Hematopoietic multipotent progenitor cell treated with erythropoietin and hydrocortisone succinate and interleukin-3 and kit ligand, for 8 days (in vitro differentiated cells): ENCODE results near the gene ALPG.
"Not testable (repeated sequence)": the region's sequence is repeated elsewhere in the genome, so short reads cannot be mapped to it uniquely, and the experiment has no call there.

Experiments used
- DNase-seq: peaks from one replicate; pipeline ENCODE4 v3.0.0-alpha.2; 2015

The ALPG gene

GRCh38 chr2:232420463-232421188 is 14.0 kb downstream of the ALPG start:
- no peak for DNase-seq

DNA sequence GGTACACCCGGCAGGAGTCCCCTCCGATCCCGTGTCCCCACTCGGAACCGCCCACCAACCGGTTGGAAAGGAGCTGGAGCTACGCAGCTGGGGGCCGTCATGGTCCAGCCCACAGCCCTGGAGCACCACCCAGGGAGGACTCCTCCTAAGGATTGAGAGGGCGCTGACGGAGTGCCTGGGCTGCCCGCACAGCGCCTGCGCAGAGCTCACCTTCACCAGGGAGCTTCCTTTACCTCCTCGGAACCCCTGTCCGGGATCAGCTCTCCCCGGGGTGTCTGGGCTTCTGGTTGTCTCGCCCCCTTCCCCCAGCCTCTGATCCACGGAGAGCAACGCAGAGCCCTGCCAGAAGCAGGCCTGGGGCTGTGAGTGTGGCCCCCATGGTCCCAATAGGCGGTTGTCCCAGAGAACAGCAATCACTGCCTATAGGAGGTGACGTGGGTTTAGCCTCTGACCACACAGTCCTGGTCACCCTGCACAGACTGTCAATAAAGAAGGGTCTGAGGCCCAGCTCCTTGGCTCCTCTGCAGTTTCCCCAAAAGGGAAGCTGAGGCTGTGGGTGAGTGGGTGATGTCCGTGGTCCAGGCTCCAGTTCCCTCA is 14.6 kb downstream of the ALPG start:
- DNase-seq, result no peak

DNA sequence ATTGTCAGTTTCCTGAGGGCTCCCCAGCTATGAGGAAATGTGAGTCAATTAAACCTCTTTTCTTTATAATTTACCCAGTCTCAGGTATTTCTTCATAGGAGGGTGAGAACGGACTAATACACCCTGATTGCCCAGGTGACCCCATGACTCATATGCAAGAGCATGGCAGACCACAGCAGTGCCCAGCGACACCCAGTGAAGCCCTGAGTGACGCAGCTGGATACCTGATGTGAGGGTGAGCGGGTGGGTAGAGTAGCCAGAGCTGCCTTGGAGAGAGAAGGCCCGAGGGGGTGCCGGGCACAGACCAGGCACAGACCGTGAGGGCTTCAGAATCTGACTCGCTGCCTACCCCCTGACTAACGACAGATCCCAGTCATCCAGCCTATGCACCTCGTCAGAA is 15.4 kb downstream of the ALPG start:
- DNase-seq, result no peak

GRCh38 chr2:232422996-232423395 is 16.4 kb downstream of the ALPG start:
- not testable (repeated sequence) for DNase-seq

GRCh38 chr2:232423407-232423806 is 16.8 kb downstream of the ALPG start:
- not testable (repeated sequence) for DNase-seq

DNA sequence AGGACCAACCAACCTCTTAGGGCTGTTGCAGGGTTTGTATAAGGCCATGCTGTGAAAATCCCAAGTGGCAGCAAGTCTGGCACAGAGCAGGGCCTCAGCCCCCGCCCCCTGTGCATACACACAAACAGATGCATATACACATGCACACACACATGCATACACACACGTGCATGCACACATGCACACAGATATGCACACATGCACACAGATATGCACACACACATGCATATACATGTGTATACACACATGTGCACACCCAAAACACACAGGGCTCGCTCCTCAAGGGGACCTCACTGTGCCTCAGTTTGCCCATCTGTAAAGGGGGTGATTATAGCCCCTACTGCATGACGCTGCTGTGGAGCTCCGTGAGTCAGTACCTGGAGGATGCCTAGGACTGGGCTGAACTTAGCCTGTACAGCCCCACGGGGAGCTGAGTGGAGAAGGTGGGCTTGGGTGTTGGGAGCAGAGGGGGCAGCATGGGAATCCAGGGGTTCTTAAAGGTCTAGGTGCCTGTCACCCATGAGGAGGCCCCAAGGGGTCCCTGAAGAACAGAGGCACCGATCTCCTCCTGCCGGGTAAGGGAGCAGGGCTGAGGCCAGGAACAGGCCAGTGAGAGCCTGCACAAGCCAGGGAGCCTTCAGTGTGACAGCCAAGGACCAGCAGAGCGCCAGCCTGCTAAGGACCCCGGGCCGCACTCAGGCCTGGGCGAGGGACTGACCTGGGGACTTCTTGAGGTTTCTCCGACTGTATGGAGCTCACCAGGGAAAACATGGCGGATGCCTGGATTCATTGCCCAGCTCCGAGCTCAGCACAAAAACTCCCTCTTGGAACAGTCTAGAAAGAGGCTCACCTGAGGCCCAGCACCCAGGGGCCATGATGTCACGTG is 25.3 kb downstream of the ALPG start:
- DNase-seq, result no peak

GRCh38 chr2:232432598-232433184 is 26.0 kb downstream of the ALPG start:
- DNase-seq, result peak; percentile 9

DNA sequence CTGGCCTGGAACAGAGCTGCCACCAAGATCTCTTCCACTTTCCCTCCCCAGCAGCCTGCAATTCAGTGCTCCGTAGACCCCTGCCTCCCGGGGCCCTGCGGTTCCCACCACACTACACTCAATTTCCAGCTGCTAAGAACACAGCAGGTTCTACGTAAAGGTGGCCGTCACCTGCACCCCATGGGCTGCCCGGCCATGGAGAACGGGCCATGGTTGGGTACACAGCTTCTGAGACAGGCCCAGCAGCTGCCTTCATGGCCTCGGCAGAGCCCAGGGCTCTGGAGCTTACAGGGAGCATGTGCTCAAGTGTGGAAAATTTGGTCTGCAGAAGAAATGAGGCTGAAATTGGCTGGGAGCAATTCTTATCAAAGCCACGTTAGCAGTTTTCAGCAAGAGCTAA is 27.0 kb downstream of the ALPG start:
- DNase-seq, result not testable (repeated sequence)

DNA sequence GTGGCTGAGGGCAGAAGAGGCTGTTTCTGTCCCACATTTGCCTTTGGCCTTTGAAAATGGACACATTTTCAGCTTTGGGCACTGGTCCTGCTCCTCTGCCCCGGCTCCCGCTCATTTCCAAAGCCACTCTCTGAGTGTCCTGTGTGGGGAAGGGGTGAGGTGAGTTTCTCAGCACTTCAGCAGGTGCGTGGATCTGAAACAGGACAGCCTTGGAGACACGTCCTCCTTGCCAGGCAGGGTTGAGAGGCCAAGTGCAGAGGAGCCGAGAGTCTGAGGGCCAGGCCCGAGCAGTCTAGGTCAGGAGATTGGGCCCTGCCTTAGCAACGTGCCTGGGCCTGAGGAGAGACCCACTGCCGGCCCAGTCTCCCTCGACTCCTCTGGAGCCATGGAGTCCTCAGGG is 27.4 kb downstream of the ALPG start:
- DNase-seq, result no peak

DNA sequence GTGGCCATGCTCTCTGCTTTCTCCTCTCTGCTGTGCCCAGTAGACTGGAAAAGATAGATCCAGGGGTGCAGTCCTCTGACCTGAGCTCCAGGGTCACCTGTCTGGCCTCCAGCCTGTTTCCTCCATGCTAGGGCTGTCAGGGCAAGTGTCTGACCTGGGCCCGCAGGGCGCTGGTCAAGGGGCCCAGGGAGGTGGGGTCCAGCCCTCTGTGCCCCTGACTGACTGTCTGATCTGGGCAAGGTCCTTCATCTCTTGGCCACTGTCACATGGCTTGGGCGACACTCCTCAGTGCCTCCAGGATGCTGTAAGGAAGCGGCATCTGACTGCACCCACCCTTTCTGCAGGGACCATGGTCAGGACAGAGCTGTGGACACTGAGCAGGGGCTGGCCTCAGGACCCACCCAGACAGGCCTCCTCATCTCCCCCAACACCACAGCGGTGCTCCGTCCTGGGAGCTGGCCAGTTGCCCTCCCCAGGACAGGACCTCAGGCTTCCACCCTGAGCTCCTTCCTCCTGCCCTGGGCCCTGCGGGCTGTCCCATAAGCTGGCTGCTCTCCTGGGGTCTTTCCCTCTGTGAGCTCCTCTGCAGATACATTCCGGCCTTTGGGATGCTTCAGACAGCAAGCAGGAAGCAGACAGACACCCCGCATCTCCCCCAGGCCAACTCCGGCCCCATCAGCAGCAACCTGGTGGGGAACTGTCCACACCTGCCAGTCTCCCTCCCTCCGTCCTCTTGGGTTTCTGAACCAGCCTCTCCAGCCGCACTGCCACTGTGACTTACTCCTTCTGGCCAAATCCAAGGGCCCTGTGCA is 28.1 kb downstream of the ALPG start:
- DNase-seq, result no peak

- no peak for DNase-seq
Measured at GRCh38 chr2:232435375-232435648, 28.7 kb downstream of the ALPG start.

DNA sequence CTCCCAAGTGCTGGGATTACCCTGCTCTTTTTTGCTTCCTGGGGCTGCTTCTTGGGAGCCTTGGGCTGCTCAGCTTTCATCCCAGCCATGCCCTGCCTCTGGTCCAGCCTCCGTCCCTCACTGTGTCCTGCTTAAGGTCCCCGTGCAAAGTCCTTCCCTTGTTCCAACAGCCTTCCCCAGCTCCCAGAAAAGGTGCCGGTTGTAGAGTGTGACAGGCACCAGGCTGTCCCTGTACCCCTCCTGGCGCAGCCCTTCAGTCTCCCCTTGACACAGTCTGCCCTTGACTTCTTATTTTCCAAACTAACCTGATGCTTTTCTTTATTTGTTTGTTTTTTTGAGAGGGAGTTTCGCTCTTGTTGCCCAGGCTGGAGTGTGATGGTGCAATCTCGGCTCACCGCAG is 29.2 kb downstream of the ALPG start:
- DNase-seq, result no peak

DNA sequence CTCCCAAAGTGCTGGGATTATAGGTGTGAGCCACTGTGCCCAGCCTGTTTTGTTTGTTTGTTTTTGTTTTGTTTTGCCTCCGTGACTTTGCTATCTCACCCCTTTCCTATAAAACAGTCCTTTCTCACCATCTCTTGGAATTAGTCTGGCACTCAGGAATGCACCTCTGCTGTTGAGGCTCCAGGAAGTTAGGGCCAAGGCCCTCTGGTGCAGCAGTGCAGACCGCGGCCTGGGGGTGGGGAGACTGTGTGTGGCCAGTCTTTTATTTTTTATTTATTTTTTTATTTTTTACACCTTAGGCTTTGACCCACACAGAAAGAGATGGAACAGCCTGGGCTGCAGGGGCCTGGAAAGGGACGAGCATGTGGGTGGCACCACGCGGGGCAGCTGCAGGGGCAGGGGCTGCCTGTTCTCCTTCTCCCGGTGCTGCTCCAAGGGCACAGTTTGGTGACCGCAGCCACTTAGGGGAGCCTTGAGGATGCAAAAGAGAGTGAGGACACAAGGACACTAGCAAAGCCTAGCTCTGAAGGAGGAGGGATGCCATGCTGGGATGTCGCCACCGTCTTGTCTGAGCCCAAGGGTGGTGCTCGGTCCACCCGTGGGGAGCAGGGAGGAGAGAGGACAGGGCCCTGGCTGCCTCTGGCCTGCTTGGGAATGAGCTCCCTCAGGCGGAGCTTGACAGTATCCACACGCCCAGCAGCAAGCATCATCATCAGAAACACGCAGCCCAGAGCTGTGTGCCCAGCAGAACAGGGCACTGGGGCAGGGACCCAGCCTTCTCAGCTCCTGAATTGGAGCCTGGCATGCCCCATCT is 29.9 kb downstream of the ALPG start:
- no peak for DNase-seq

DNA sequence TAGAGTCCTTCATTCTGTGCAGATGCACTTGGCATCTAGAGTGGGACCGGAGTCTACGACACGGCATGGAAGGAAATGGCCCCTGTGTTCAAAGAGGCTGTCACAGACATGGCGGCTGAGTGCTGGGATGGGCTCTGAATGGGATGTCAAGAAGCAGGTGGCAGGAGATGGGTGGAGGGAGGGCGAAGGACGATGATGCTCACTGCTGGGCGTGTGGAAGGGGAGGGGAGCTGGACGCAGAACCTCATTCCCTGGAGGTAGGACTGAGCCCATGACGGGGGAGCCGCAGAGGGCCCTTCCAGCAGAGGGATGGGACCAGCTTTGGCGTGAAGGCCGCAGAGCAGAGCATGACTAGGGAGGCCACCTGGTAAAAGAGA is 30.5 kb downstream of the ALPG start:
- DNase-seq, result no peak

GRCh38 chr2:232438091-232438490 is 31.4 kb downstream of the ALPG start:
- DNase-seq, result no peak

- no peak for DNase-seq
Measured at GRCh38 chr2:232438951-232439757, 32.5 kb downstream of the ALPG start.

- DNase-seq, result no peak
Measured at GRCh38 chr2:232439758-232440135, 33.1 kb downstream of the ALPG start.

DNA sequence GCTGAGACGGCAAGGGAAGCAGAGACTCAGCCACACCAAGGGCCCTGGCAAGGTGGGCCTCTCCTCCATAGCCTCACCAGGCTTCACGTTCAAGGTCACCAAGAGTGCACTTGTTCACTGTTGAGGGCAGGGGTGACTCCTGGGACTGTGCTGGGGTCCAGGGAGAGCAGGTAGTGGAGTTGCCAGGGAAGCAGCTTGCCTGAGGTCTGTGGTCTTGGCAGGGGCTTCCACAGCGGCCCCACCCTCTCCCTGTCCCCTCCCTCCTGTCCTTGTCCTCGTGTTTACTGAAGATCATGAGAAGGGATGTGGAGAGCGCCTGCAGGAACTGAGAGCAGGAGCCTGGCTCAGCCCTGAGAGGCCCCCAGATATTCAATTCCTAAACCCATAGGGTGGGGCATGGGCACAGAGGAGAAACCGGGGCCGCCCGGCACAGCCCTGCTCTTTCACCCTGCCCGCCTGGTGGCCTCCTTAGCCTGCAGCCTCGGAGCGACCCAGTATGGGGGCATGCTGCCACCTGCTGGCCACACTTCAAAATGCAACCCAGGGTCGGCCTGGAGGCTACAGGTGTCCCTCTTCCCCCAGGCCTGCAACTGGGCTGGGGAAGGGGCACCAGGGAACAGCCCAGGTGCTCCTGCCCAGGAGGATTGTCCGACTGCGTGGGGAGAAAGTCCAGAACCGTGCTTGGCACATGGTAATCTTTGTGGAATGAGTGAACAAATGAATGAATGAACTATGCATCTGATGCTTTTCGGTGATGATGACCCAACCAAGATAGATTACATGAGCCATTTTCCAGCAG is 33.8 kb downstream of the ALPG start:
- DNase-seq, result peak; percentile 76

DNA sequence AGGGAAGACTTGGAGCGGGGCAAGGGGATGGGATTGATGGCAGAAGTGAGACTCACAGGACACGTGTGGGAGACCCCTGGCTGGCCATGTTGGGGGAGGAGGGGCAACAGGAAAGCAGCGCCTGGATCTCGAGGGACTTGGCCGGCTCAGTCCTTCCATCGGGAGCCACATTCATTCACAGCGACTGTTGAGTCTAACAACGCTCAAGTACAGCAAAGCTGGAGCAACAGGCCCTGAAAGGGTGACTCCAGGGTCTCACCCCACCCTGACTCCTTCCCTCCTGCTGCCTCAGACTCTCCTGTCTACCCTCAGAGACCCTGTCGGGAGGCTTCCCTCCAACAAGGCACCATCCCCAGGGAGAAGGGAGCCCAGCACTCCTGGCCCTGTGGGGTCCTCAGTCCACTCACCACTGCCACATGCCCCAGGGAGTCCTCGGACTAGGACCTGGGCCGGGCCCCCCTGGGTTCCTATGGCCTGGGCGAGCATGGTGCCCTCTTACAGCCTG is 34.6 kb downstream of the ALPG start:
- DNase-seq, result no peak

DNA sequence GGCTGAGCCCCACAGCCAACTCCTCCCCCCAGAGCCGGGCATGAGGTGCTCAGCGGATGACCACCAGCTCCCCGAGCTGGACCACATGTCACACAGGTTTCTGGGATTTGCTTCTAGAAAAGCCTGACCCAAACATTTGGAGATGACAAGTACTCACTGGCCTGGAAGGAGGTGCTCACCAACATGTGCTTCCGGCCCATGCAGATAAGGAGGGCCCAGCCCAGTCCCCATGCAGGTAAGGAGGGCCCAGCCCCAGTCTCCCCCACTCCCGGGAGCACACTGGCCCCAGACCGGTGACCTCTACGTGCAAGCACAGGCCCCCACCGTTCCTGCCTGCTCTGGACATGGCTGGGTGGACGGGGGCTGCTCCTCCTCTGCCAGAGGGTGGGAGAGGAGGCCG is 35.3 kb downstream of the ALPG start:
- not testable (repeated sequence) for DNase-seq
